Loucy (cell line): ENCODE results near the gene CPB1.

ENCODE experiments used
- CTCF ChIP-seq: fragments of 200-600 bp; sonication (generic); conservative IDR thresholded peaks from 2 replicates; pipeline ENCODE4 v1.5.1; 2014; ENCODE audit warnings: mild to moderate bottlenecking, antibody characterized with exemption, low read length
- EZH2phosphoT487 ChIP-seq: fragments of 200-600 bp; IDR thresholded peaks from 2 replicates; pipeline ENCODE4 v1.6.1; 2018; ENCODE audit warnings: antibody characterized with exemption, mild to moderate bottlenecking, moderate library complexity, borderline replicate concordance

DNA sequence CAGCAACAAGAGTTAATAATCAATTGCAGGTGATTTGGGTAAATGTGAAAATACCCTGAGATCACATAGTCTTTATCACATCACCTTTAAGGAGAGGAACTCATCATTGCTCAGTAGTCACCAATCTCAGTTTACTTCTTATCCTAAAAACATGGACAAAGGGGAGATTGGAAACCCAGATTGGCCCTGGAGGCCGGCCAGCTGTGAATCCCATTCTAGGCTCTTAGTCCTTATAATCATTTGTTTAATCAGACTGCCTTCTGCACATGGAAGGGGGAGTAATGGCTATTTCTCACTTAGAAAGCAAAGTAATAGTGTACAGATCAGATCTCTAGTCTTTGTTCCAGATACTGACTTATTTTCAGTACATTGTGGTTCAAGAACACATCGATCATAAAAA, 37.2 kb upstream of the CPB1 start:
- TF ChIP-seq CTCF (no peak), EZH2phosphoT487 (no peak)
